T-helper 17 cell (primary cell): ENCODE results near the gene STK17B. TPM values are rescaled to one million over a fixed set of nuclear protein-coding genes. Genes with fewer than 3 reads are reported as not detected.
A peak's percentile ranks its signal among the peaks of the same experiment; 100 is the strongest.
"Not testable (repeated sequence)": the region's sequence is repeated elsewhere in the genome, so short reads cannot be mapped to it uniquely, and the experiment has no call there.

Source experiments
- ATAC-seq: fragments of 150-1000 bp; cut with Tn5 transposase; 2 replicates; pipeline ENCODE4 v1.10.0; 2021; ENCODE audit warnings: mild to moderate bottlenecking, moderate library complexity
- DNase-seq, 3 donors: peaks; one replicate each; pipeline versions ENCODE4 v3.0.0 to v3.0.0-alpha.2; 2020 to 2021
- H3K9me3 ChIP-seq: one replicate; pipeline ENCODE4 v1.7.0; 2013; ENCODE audit warnings: low read length, mild to moderate bottlenecking; ENCODE audit not compliant: control insufficient read depth, poor library complexity, severe bottlenecking
- H3K27ac Mint-ChIP-seq: one replicate; pipeline ENCODE4 v1.8.0; 2022; ENCODE audit warnings: mild to moderate bottlenecking, moderate library complexity, mixed read lengths
- H3K27me3 Mint-ChIP-seq: one replicate; pipeline ENCODE4 v1.8.0; 2022; ENCODE audit warnings: mixed read lengths
- H3K36me3 Mint-ChIP-seq: one replicate; pipeline ENCODE4 v1.8.0; 2022; ENCODE audit warnings: low read depth, mixed read lengths
- H3K4me1 Mint-ChIP-seq: one replicate; pipeline ENCODE4 v1.8.0; 2022; ENCODE audit warnings: mild to moderate bottlenecking, mixed read lengths
- H3K4me3 Mint-ChIP-seq: one replicate; pipeline ENCODE4 v1.8.0; 2022; ENCODE audit warnings: mild to moderate bottlenecking, moderate library complexity, mixed read lengths
- total RNA-seq, 4 donors: library from RNA in 2 of 4; stranded (reverse) in 2 of 4; gene quantifications; one replicate each; pipeline ENCODE4 v1.2.3 and lab custom pipeline; 2022 to 2026

Gene STK17B
- total RNA-seq, 2 donors from 2014 or later, result 417 to 460 TPM

GRCh38 chr2:196201229-196202009 lies 30.0 kb upstream of the STK17B start:
- DNase-seq, result no peak
- peak; percentile 43 for ATAC-seq
- Mint-ChIP-seq H3K4me1 (peaks cover 25% of the 10 kb centered on the region), H3K27ac (peak overlapping the region; percentile 93), H3K27me3 (no peaks in the 10 kb centered on the region), H3K36me3 (no peaks in the 10 kb centered on the region), H3K4me3 (peak overlapping the region; percentile 88)
- no peaks in the 10 kb centered on the region for H3K9me3 ChIP-seq

GRCh38 chr2:196200557-196200956 lies 29.2 kb upstream of the STK17B start:
- peaks cover 30% of the 10 kb centered on the region for H3K4me1 Mint-ChIP-seq
- no peaks in the 10 kb centered on the region for H3K9me3 ChIP-seq
- no peak for DNase-seq
- peak; percentile 80 for ATAC-seq
- peak overlapping the region; percentile 93 for H3K27ac Mint-ChIP-seq
- peak overlapping the region; percentile 88 for H3K4me3 Mint-ChIP-seq
- no peaks in the 10 kb centered on the region for H3K27me3 Mint-ChIP-seq
- no peaks in the 10 kb centered on the region for H3K36me3 Mint-ChIP-seq

GRCh38 chr2:196195758-196196157 lies 24.4 kb upstream of the STK17B start:
- Mint-ChIP-seq H3K36me3 (no peaks in the 10 kb centered on the region), H3K4me3 (no peak overlapping the region), H3K4me1 (peaks cover 37% of the 10 kb centered on the region), H3K27ac (peak overlapping the region; percentile 78), H3K27me3 (no peaks in the 10 kb centered on the region)
- no peaks in the 10 kb centered on the region for H3K9me3 ChIP-seq
- ATAC-seq, result peak; percentile 76
- no peak for DNase-seq

GRCh38 chr2:196195302-196195701 lies 23.9 kb upstream of the STK17B start:
- Mint-ChIP-seq H3K4me3 (peak overlapping the region; percentile 69), H3K27ac (peak overlapping the region; percentile 78), H3K4me1 (peaks cover 38% of the 10 kb centered on the region), H3K36me3 (no peaks in the 10 kb centered on the region), H3K27me3 (no peaks in the 10 kb centered on the region)
- ATAC-seq (peak; percentile 46), DNase-seq (no peak)
- no peaks in the 10 kb centered on the region for H3K9me3 ChIP-seq

GRCh38 chr2:196191541-196191940 lies 20.2 kb upstream of the STK17B start:
- Mint-ChIP-seq H3K27ac (peak overlapping the region; percentile 84), H3K4me1 (peaks cover 40% of the 10 kb centered on the region), H3K36me3 (peaks cover 2% of the 10 kb centered on the region), H3K27me3 (no peaks in the 10 kb centered on the region), H3K4me3 (no peak overlapping the region)
- H3K9me3 ChIP-seq, result no peaks in the 10 kb centered on the region
- ATAC-seq (no peak), DNase-seq (no peak)

- H3K4me3 Mint-ChIP-seq, result no peak overlapping the region
Measured at GRCh38 chr2:196187898-196188458, 16.6 kb upstream of the STK17B start.

GRCh38 chr2:196187175-196187700 lies 15.9 kb upstream of the STK17B start:
- not testable (repeated sequence) for H3K9me3 ChIP-seq, H3K36me3 Mint-ChIP-seq, H3K27me3 Mint-ChIP-seq, ATAC-seq, H3K4me3 Mint-ChIP-seq, DNase-seq, H3K27ac Mint-ChIP-seq
- peaks cover 49% of the 10 kb centered on the region for H3K4me1 Mint-ChIP-seq

More at GRCh38 chr2:196187898-196188458, 16.6 kb upstream of the STK17B start:
- no peak for ATAC-seq
- DNase-seq, result no peak
- no peaks in the 10 kb centered on the region for H3K9me3 ChIP-seq
- no peak overlapping the region for H3K27ac Mint-ChIP-seq
- no peaks in the 10 kb centered on the region for H3K27me3 Mint-ChIP-seq
- peaks cover 46% of the 10 kb centered on the region for H3K4me1 Mint-ChIP-seq
- peaks cover 2% of the 10 kb centered on the region for H3K36me3 Mint-ChIP-seq

GRCh38 chr2:196186266-196186980 lies 15.0 kb upstream of the STK17B start:
- peaks cover 50% of the 10 kb centered on the region for H3K4me1 Mint-ChIP-seq
- no peaks in the 10 kb centered on the region for H3K9me3 ChIP-seq
- H3K27me3 Mint-ChIP-seq, result no peaks in the 10 kb centered on the region
- ATAC-seq (no peak), DNase-seq (no peak)
- peak overlapping the region; percentile 15 for H3K4me3 Mint-ChIP-seq
- H3K36me3 Mint-ChIP-seq, result peaks cover 2% of the 10 kb centered on the region
- H3K27ac Mint-ChIP-seq, result peak overlapping the region; percentile 100

- no peak for DNase-seq
- no peaks in the 10 kb centered on the region for H3K27me3 Mint-ChIP-seq
- ATAC-seq, result no peak
- peaks cover 2% of the 10 kb centered on the region for H3K36me3 Mint-ChIP-seq
- no peak overlapping the region for H3K4me3 Mint-ChIP-seq
- peaks cover 57% of the 10 kb centered on the region for H3K4me1 Mint-ChIP-seq
- H3K27ac Mint-ChIP-seq, result peak overlapping the region; percentile 100
- no peaks in the 10 kb centered on the region for H3K9me3 ChIP-seq
Measured at GRCh38 chr2:196184921-196185320, 13.5 kb upstream of the STK17B start.

- no peaks in the 10 kb centered on the region for H3K27me3 Mint-ChIP-seq
- peaks cover 59% of the 10 kb centered on the region for H3K4me1 Mint-ChIP-seq
- peaks cover 2% of the 10 kb centered on the region for H3K36me3 Mint-ChIP-seq
- peak overlapping the region; percentile 100 for H3K27ac Mint-ChIP-seq
- H3K4me3 Mint-ChIP-seq, result peak overlapping the region; percentile 77
- H3K9me3 ChIP-seq, result no peaks in the 10 kb centered on the region
- no peak for DNase-seq
- peak; percentile 79 for ATAC-seq
Measured at GRCh38 chr2:196183528-196184231, 12.3 kb upstream of the STK17B start.

- ATAC-seq (peak; percentile 24), DNase-seq (no peak)
- Mint-ChIP-seq H3K4me1 (peaks cover 61% of the 10 kb centered on the region), H3K27ac (peak overlapping the region; percentile 100), H3K27me3 (no peaks in the 10 kb centered on the region), H3K4me3 (peak overlapping the region; percentile 77), H3K36me3 (peaks cover 2% of the 10 kb centered on the region)
- no peaks in the 10 kb centered on the region for H3K9me3 ChIP-seq
Measured at GRCh38 chr2:196183172-196183473, 11.7 kb upstream of the STK17B start.

GRCh38 chr2:196182439-196183171 lies 11.2 kb upstream of the STK17B start:
- ATAC-seq (peak; percentile 53), DNase-seq (no peak)
- Mint-ChIP-seq H3K27me3 (no peaks in the 10 kb centered on the region), H3K36me3 (peaks cover under 1% of the 10 kb centered on the region), H3K4me3 (peak overlapping the region; percentile 77), H3K27ac (peak overlapping the region; percentile 100), H3K4me1 (peaks cover 65% of the 10 kb centered on the region)
- no peaks in the 10 kb centered on the region for H3K9me3 ChIP-seq
